Activated naive CD4-positive, alpha-beta T cell treated with Interleukin-2 at 50 U/mL for 16 hours (primary cell): ENCODE data around the gene DMD.
"Not testable (repeated sequence)": the region's sequence is repeated elsewhere in the genome, so short reads cannot be mapped to it uniquely, and the experiment has no call there.

Source experiments
- DNase-seq: peaks from one replicate; pipeline ENCODE4 v3.0.0-alpha.2; 2020

The DMD gene

GRCh38 chrX:33211356-33212260 lies at the start of gene DMD:
DMD (minus strand) TSS chrX:33211549; CDS start chrX:33211312, 237 bp downstream.
- no peak for DNase-seq

GRCh38 chrX:33252306-33252825 lies 41.0 kb upstream of the DMD start:
- no peak for DNase-seq

GRCh38 chrX:33218819-33219218 lies 7.5 kb upstream of the DMD start:
- no peak for DNase-seq

- no peak for DNase-seq
These were observed 1.2 kb downstream of the DMD start for GRCh38 chrX:33210156-33210555.

- DNase-seq = no peak
These were observed 4.3 kb downstream of the DMD start for GRCh38 chrX:33207056-33207455.

GRCh38 chrX:33205321-33205720 lies 6.0 kb downstream of the DMD start:
- DNase-seq = no peak

GRCh38 chrX:33204889-33205288 lies 6.5 kb downstream of the DMD start:
- no peak for DNase-seq

GRCh38 chrX:33198561-33199279 lies 12.6 kb downstream of the DMD start:
- no peak for DNase-seq

- no peak for DNase-seq
These were observed 15.7 kb downstream of the DMD start for GRCh38 chrX:33195698-33196097.

- no peak for DNase-seq
These were observed 16.4 kb downstream of the DMD start for GRCh38 chrX:33194876-33195433.

- no peak for DNase-seq
These were observed 17.1 kb downstream of the DMD start for GRCh38 chrX:33194289-33194688.

- no peak for DNase-seq
These were observed 21.3 kb downstream of the DMD start for GRCh38 chrX:33190016-33190415.

- no peak for DNase-seq
These were observed 22.5 kb downstream of the DMD start for GRCh38 chrX:33188881-33189280.

- no peak for DNase-seq
These were observed 23.1 kb downstream of the DMD start for GRCh38 chrX:33188286-33188685.

GRCh38 chrX:33184803-33185202 lies 26.5 kb downstream of the DMD start:
- DNase-seq = not testable (repeated sequence)

- DNase-seq = no peak
These were observed 28.0 kb downstream of the DMD start for GRCh38 chrX:33183361-33183760.

GRCh38 chrX:33178690-33179089 lies 32.7 kb downstream of the DMD start:
- no peak for DNase-seq

- DNase-seq = no peak
These were observed 33.1 kb downstream of the DMD start for GRCh38 chrX:33178218-33178617.

GRCh38 chrX:33175201-33175600 lies 36.1 kb downstream of the DMD start:
- DNase-seq = no peak

GRCh38 chrX:33171041-33171440 lies 40.3 kb downstream of the DMD start:
- no peak for DNase-seq

GRCh38 chrX:33161829-33162228 lies 49.5 kb downstream of the DMD start:
- DNase-seq = no peak

- DNase-seq = no peak
These were observed 51.1 kb downstream of the DMD start for GRCh38 chrX:33160273-33160672.

- DNase-seq = no peak
These were observed 55.1 kb downstream of the DMD start for GRCh38 chrX:33156152-33156726.
